Dendritic cell treated with granulocyte-macrophage colony-stimulating factor and Interleukin-4, amounts not matched to agents 40 ng/mL and 50 ng/mL, for 4 days (primary cell): ENCODE measurements around the gene KIF11.
"Not testable (repeated sequence)": the region's sequence is repeated elsewhere in the genome, so short reads cannot be mapped to it uniquely, and the experiment has no call there.

Source experiments
- H3K27ac Mint-ChIP-seq: one replicate; pipeline ENCODE4 v1.8.0; 2022; ENCODE audit warnings: mild to moderate bottlenecking, mixed read lengths
- H3K27me3 Mint-ChIP-seq: one replicate; pipeline ENCODE4 v1.8.0; 2022; ENCODE audit warnings: mild to moderate bottlenecking, mixed read lengths
- H3K36me3 Mint-ChIP-seq: one replicate; pipeline ENCODE4 v1.8.0; 2022; ENCODE audit warnings: low read depth, mixed read lengths
- H3K4me1 Mint-ChIP-seq: one replicate; pipeline ENCODE4 v1.8.0; 2022; ENCODE audit warnings: low read depth, mixed read lengths
- H3K4me3 Mint-ChIP-seq: one replicate; pipeline ENCODE4 v1.8.0; 2022; ENCODE audit warnings: mild to moderate bottlenecking, moderate library complexity, mixed read lengths
- H3K9me3 Mint-ChIP-seq: one replicate; pipeline ENCODE4 v1.8.0; 2022; ENCODE audit warnings: mixed read lengths
- intact Hi-C: fragments of 100-400 bp; cut with micrococcal nuclease; formaldehyde crosslinking; loops from one replicate; pipeline ENCODE4 v1.15.0; 2022

Gene KIF11

DNA sequence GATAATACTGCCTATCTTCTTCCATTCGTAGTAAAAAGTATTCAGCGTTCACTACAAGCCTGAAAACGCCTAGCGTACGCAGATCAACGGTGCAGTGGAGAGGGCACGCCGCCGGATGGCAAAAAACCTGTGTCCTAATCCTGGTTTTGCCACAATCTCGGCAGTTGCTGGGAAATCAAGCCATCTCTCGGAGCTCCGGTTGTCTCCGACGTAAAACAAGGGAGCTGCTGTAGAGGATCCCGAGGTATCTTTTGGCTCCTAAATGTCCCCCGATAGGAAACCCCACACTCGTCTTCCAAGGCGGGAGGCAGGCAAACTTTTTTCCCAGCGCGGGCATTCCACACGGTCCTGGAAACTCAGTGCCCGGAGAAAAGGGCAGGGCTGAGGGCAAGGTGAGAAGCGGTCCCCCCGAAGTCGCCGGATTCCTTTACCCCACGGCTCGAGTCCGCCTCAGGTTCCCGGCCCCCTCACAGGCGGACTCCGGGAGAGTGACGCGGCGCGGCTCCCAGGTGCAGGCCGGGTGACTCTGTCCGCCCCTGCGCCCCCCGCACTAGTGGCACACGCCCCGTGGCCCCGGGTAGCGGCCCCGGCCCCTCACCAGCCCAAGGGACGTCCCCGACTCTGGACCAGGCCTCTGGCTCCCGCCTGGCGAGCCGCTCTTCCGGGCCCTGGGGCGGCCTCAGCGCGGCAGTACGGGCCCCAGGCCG is 19.7 kb upstream of the KIF11 start:
- Mint-ChIP-seq H3K4me3 (peak overlapping the region; percentile 88), H3K27me3 (no peaks in the 10 kb centered on the region), H3K9me3 (no peaks in the 10 kb centered on the region), H3K4me1 (peaks cover 48% of the 10 kb centered on the region), H3K27ac (peak overlapping the region; percentile 94), H3K36me3 (peaks cover 28% of the 10 kb centered on the region)
- intact Hi-C loops = no loop called here

- Mint-ChIP-seq H3K27me3 (no peaks in the 10 kb centered on the region), H3K4me3 (peak within 1 kb of the TSS; percentile 88), H3K9me3 (no peaks in the 10 kb centered on the region), H3K4me1 (peaks cover 48% of the 10 kb centered on the region), H3K36me3 (peaks cover 25% of the 10 kb centered on the region), H3K27ac (peak within 1 kb of the TSS; percentile 94)
- intact Hi-C loops = loop anchor here (1.0 kb wide), 2 partner anchors 17 to 57 kb away; no protein-coding TSS in a partner anchor
Observed at GRCh38 chr10:92573798-92574547, 19.0 kb upstream of the KIF11 start, which contains the start of gene IDE. TSS of gene IDE (minus strand) at chr10:92574093. CDS start at chr10:92574019, 74 bp downstream.

- Mint-ChIP-seq H3K4me3 (peak overlapping the region; percentile 88), H3K27me3 (no peaks in the 10 kb centered on the region), H3K27ac (peak overlapping the region; percentile 94), H3K4me1 (peaks cover 43% of the 10 kb centered on the region), H3K36me3 (peaks cover 17% of the 10 kb centered on the region), H3K9me3 (no peaks in the 10 kb centered on the region)
- intact Hi-C loops = loop anchor here (1.0 kb wide), 2 partner anchors 17 to 57 kb away; no protein-coding TSS in a partner anchor
Observed at GRCh38 chr10:92574548-92575261, 18.2 kb upstream of the KIF11 start.

DNA sequence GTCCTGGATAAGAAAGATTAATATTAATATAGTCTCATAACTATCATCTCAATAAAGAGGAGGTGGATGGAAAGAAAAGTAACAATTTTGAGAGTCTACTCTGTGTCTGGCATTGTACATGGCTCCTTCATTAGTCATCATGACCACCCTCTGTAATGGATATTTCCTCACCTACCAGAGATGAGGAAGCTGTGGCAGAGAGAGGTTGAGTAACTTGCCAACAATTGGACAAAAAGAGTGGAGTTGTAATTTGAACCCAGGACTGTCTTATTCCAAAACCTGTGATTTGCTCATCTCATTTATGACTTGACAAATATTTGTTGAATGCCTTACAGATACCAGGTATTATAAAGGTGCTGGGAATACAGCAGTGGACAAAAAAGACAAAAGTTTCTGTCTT is 17.0 kb upstream of the KIF11 start:
- Mint-ChIP-seq H3K27me3 (no peaks in the 10 kb centered on the region), H3K4me1 (peaks cover 34% of the 10 kb centered on the region), H3K4me3 (no peak overlapping the region), H3K27ac (no peak overlapping the region), H3K36me3 (peaks cover 14% of the 10 kb centered on the region), H3K9me3 (no peaks in the 10 kb centered on the region)
- intact Hi-C loops = no loop called here

DNA sequence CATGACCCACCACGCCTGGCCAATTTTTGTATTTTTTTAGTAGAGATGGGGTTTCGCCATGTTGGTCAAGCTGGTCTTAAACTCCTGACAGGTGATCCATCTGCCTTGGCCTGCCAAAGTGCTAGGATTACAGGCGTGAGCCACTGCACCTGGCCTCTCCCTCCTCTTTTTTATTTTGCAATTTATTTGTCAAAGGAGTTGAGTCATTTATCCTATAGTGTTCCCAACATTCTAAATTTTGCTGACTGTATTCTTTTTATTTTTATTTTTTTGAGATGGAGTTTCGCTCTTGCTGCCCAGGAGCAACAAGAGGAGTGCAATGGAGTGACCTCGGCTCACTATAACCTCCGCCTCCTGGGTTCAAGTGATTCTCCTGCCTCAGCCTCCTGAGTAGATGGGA is 10.6 kb upstream of the KIF11 start:
- H3K27me3 Mint-ChIP-seq, intact Hi-C loops, H3K9me3 Mint-ChIP-seq, H3K4me3 Mint-ChIP-seq, H3K36me3 Mint-ChIP-seq, H3K27ac Mint-ChIP-seq, H3K4me1 Mint-ChIP-seq: not testable (repeated sequence)

GRCh38 chr10:92590623-92591549 is 2.0 kb upstream of the KIF11 start:
- peaks cover 26% of the 10 kb centered on the region for H3K4me1 Mint-ChIP-seq
- peaks cover 10% of the 10 kb centered on the region for H3K36me3 Mint-ChIP-seq
- H3K27me3 Mint-ChIP-seq = no peaks in the 10 kb centered on the region
- H3K4me3 Mint-ChIP-seq = peak overlapping the region; percentile 96
- intact Hi-C loops = loop anchor here (1.0 to 10.0 kb wide), 6 partner anchors 17 to 299 kb away; partner anchors contain the start of genes CPEB3, EXOC6, IDE and MARCHF5
- peak overlapping the region; percentile 98 for H3K27ac Mint-ChIP-seq
- no peaks in the 10 kb centered on the region for H3K9me3 Mint-ChIP-seq

DNA sequence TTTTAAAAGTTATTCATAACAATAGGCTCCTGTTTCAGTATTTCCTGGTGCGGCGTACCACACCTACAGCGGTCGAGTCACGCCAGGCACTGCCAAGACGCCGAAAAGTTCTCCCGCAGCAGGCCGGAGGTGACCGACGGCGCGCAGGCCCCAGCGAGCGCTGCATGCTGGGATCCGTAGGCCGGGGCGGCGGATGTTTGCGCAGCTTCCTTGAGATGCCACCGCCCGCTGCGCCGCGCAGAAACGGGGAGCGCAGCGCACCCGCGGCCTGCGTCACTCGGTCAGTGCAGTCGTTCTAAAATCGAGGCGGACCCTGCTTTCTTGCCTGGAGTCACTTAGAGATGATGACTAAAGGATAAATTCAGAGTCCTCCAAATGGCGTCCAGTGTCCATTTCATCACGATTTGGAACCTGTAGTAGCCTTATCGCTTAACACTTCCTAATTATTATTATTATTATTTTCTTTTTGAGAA is 1.3 kb upstream of the KIF11 start:
- H3K36me3 Mint-ChIP-seq = peaks cover 10% of the 10 kb centered on the region
- H3K9me3 Mint-ChIP-seq = no peaks in the 10 kb centered on the region
- intact Hi-C loops = loop anchor here (1.0 to 10.0 kb wide), 7 partner anchors 17 to 299 kb away; partner anchors contain the start of genes CPEB3, EXOC6, HHEX and IDE

DNA sequence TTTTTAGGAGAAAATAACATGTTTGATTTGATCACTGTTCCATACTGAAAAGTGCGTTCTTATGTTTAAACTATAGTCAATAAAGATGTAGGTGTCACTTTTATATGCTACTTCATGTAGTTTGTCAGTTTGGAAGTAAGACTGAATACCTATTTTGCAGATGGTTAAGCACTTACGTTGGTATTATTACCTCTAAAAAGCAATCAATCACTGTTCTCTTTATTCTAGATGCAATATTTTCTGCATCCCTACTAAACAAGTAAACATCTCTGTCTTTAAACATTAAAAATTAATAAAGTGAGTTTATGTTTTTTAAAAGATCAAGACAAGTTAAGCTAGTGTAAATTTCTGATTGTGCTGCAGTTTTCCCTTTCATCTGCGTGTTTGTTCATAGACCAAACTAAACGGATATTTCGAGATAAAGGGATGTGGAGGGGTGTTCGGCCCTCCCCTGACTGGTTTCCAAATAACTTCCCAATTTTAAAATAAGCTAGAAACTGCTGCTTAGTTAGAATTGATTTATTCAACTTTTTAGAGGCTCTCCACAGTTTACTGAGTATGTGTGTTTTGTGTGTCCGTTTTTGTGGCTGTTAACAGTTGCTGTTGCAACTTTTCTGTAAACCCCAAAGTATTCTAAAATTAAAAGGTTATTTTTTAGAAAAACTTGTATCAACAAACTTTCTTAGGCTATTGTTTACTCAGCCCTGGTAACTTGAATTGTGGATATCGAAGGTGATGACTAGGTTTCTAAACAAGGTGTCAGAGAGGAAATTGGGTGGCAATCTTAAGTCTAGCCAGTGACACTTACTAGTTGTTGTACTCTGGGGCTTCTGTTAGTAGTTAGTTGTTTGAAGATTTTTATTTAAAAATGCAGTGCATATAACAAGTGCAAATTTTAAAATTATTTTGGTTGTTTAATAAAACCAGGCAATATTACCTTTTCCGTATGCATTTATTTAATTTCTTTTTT is 974 bp downstream of the KIF11 start:
- peak overlapping the region; percentile 96 for H3K4me3 Mint-ChIP-seq
- peak overlapping the region; percentile 98 for H3K27ac Mint-ChIP-seq
- H3K36me3 Mint-ChIP-seq = peaks cover 10% of the 10 kb centered on the region
- no peaks in the 10 kb centered on the region for H3K9me3 Mint-ChIP-seq
- H3K4me1 Mint-ChIP-seq = peaks cover 35% of the 10 kb centered on the region
- no peaks in the 10 kb centered on the region for H3K27me3 Mint-ChIP-seq
- intact Hi-C loops = loop anchor here (2.0 to 10.0 kb wide), 5 partner anchors 95 to 302 kb away; partner anchors contain the start of genes CPEB3, EXOC6, HHEX and MARCHF5

More for the DNA sequence above, 1.3 kb upstream of the KIF11 start:
- peak overlapping the region; percentile 96 for H3K4me3 Mint-ChIP-seq
- peak overlapping the region; percentile 98 for H3K27ac Mint-ChIP-seq
- no peaks in the 10 kb centered on the region for H3K27me3 Mint-ChIP-seq
- H3K4me1 Mint-ChIP-seq = peaks cover 30% of the 10 kb centered on the region

GRCh38 chr10:92595505-92595904 is 2.6 kb downstream of the KIF11 start:
- H3K27me3 Mint-ChIP-seq = no peaks in the 10 kb centered on the region
- peaks cover 10% of the 10 kb centered on the region for H3K36me3 Mint-ChIP-seq
- peaks cover 30% of the 10 kb centered on the region for H3K4me1 Mint-ChIP-seq
- H3K4me3 Mint-ChIP-seq = no peak overlapping the region
- peak overlapping the region; percentile 51 for H3K27ac Mint-ChIP-seq
- intact Hi-C loops = loop anchor here (10.0 kb wide), 2 partner anchors 159 to 249 kb away; partner anchors contain the start of gene EXOC6
- no peaks in the 10 kb centered on the region for H3K9me3 Mint-ChIP-seq

DNA sequence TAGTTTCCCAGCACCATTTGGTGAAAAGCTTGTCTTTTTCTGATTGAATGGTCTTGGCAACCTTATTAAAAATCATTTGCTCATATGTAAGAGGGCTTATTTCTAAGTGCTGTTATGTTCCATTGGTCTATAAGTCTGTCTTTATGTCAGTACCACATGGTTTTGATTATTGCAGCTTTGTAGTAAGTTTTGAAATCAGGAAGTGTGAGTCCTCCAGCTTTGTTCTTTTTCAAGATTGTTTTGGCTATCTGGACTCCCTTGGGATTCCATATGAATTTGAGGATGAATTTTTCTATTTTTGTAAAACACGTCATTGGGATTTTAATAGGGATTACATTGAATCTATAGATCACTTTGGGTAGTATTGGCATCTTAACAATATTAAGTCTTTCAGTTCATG is 5.4 kb downstream of the KIF11 start:
- Mint-ChIP-seq H3K36me3 (peaks cover 1% of the 10 kb centered on the region), H3K27me3 (no peaks in the 10 kb centered on the region), H3K9me3 (no peaks in the 10 kb centered on the region), H3K27ac (peak overlapping the region; percentile 18), H3K4me3 (no peak overlapping the region), H3K4me1 (peaks cover 27% of the 10 kb centered on the region)
- intact Hi-C loops = loop anchor here (10.0 kb wide), 2 partner anchors 156 to 246 kb away; partner anchors contain the start of gene EXOC6

- Mint-ChIP-seq H3K4me3 (no peak overlapping the region), H3K4me1 (peaks cover 18% of the 10 kb centered on the region), H3K9me3 (no peaks in the 10 kb centered on the region), H3K27ac (no peak overlapping the region), H3K27me3 (no peaks in the 10 kb centered on the region), H3K36me3 (no peaks in the 10 kb centered on the region)
- intact Hi-C loops = no loop called here
Observed at GRCh38 chr10:92604841-92605240, 11.9 kb downstream of the KIF11 start.

DNA sequence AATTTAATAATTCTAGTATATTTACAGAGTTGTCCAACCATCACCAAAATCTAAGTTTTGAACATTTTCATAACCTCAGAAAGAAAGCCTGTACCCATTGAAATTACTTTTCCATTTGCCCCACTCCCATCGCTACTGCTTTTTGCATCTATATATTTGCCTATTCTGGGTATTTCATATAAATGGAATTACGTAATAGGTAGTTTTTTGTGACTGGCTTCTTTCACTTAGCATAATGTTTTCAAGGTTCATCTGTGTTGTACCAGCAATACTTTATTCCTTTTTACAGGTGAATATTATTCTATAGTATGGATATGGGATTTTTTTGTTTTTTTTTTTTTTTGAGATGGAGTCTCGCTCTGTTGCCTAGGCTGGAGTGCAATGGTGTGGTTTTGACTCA is 22.6 kb downstream of the KIF11 start:
- H3K4me1 Mint-ChIP-seq = no peaks in the 10 kb centered on the region
- intact Hi-C loops = no loop called here

More for the DNA sequence above, 22.6 kb downstream of the KIF11 start:
- Mint-ChIP-seq H3K27ac (no peak overlapping the region), H3K4me3 (no peak overlapping the region), H3K9me3 (no peaks in the 10 kb centered on the region), H3K36me3 (peaks cover 3% of the 10 kb centered on the region), H3K27me3 (no peaks in the 10 kb centered on the region)
